Measurements from ENCODE around the gene SYNDIG1. TPM values are rescaled to one million over a fixed set of nuclear protein-coding genes. Genes with fewer than 3 reads are reported as not detected.

The SYNDIG1 gene
- total and polyA plus RNA-seq, 2 of the 4 experiments (the other 2 are of a cell fraction) = not detected

- dilution Hi-C loops (cut with HindIII; ENCODE audit: low sequenced_read_pairs, unreplicated experiment) (no loop called here), in situ Hi-C loops (cut with MboI; ENCODE audit: low sequenced_read_pairs) (no loop called here), intact Hi-C loops (cut with micrococcal nuclease) (no loop called here)
- Histone ChIP-seq H3K4me1 (ENCODE audit: control insufficient read depth, insufficient read depth, low read length) (no peaks in the 10 kb centered on the region), H2BK15ac (ENCODE audit: low read depth, low read length) (no peak overlapping the region), H3K9me3 (ENCODE audit: control insufficient read depth, insufficient read depth, low read length) (no peaks in the 10 kb centered on the region), H4K91ac (ENCODE audit: insufficient read depth, low read depth, low read length) (no peak overlapping the region), H3K27ac (ENCODE audit: insufficient read depth, low read length) (no peak overlapping the region), H3K23ac (ENCODE audit: low read depth, low read length) (no peak overlapping the region), H3K27me3 (ENCODE audit: control insufficient read depth, insufficient read depth, low read length) (no peaks in the 10 kb centered on the region; the same call in 1 of the 2 replicates), H4K5ac (ENCODE audit: low read depth, low read length) (no peak overlapping the region), H3K36me3 (ENCODE audit: control insufficient read depth, insufficient read depth, low read length) (no peaks in the 10 kb centered on the region), H3K4me2 (ENCODE audit: low read depth, low read length) (no peak overlapping the region), H4K20me1 (ENCODE audit: insufficient read depth, low read length) (no peaks in the 10 kb centered on the region), H4K8ac (ENCODE audit: low read depth in 2 of 2, low read length in 2 of 2) (no peak overlapping the region), H3K14ac (replicated peaks; ENCODE audit: low read depth, low read length) (no peak overlapping the region), H3K9me1 (ENCODE audit: insufficient read depth, low read length) (no peaks in the 10 kb centered on the region), H2AFZ (replicated peaks; ENCODE audit: low read length, poor library complexity) (no peak overlapping the region), H2BK120ac (ENCODE audit: low read depth, low read length) (no peak overlapping the region), H3K9ac (ENCODE audit: low read depth, low read length) (no peak overlapping the region), H3K56ac (ENCODE audit: extremely low read depth, insufficient read depth, low read length) (no peak overlapping the region), H2AK5ac (ENCODE audit: low read depth, low read length) (no peak overlapping the region), H3K79me1 (ENCODE audit: low read depth in 1 of 2, low read length in 2 of 2) (no peaks in the 10 kb centered on the region), H3K4ac (ENCODE audit: low read depth, low read length) (no peak overlapping the region), H3K4me3 (ENCODE audit: insufficient read depth, low read depth, low read length) (no peak overlapping the region), H2AK9ac (replicated peaks; ENCODE audit: low read depth, low read length, poor library complexity) (no peak overlapping the region), H2BK20ac (ENCODE audit: low read depth, low read length) (no peak overlapping the region), H3K18ac (ENCODE audit: low read depth, low read length) (no peak overlapping the region), H2BK5ac (ENCODE audit: low read depth, low read length, poor library complexity, severe bottlenecking) (no peak overlapping the region)
- BruUV-seq (replicated peaks) = no TSS peak
- no peak for DNase-seq
- TF ChIP-seq SMC3 (IDR thresholded peaks at IDR 0.05; ENCODE audit: low read depth, low read length) (no peak), CHD1 (IDR thresholded peaks at IDR 0.05; ENCODE audit: low read depth, low read length) (no peak), FOS (IDR thresholded peaks at IDR 0.05; ENCODE audit: low read depth, low read length) (no peak), NFE2L2 (IDR thresholded peaks at IDR 0.05; ENCODE audit: low read depth, low read length) (no peak), CEBPB (IDR thresholded peaks at IDR 0.05; ENCODE audit: low read depth, low read length) (no peak), MAZ (IDR thresholded peaks at IDR 0.05; ENCODE audit: borderline replicate concordance, low read depth, low read length) (no peak), MAFK (IDR thresholded peaks at IDR 0.05; ENCODE audit: low read depth, low read length) (no peak), RFX5 (IDR thresholded peaks at IDR 0.05; ENCODE audit: low read depth, low read length) (no peak), POLR2A (IDR thresholded peaks at IDR 0.05; ENCODE audit: low read depth, low read length) (no peak), USF2 (IDR thresholded peaks at IDR 0.05; ENCODE audit: low read depth, low read length) (no peak), MXI1 (IDR thresholded peaks at IDR 0.05; ENCODE audit: borderline replicate concordance, low read depth, low read length) (no peak)
- TF ChIP-seq, protein P1, sequence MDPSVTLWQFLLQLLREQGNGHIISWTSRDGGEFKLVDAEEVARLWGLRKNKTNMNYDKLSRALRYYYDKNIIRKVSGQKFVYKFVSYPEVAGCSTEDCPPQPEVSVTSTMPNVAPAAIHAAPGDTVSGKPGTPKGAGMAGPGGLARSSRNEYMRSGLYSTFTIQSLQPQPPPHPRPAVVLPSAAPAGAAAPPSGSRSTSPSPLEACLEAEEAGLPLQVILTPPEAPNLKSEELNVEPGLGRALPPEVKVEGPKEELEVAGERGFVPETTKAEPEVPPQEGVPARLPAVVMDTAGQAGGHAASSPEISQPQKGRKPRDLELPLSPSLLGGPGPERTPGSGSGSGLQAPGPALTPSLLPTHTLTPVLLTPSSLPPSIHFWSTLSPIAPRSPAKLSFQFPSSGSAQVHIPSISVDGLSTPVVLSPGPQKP (IDR thresholded peaks at IDR 0.05; ENCODE audit: borderline replicate concordance, low read depth, low read length) = no peak
- 83% methylated on average over 7 of the region's 14 CpGs; no CpG with 5 or more reads in 1 of the 2 experiments for WGBS, 2 experiments (ENCODE audit: extremely low coverage in 2 of 2, insufficient read length in 1 of 2)
- ATAC-seq (ENCODE audit: low read depth) = no peak
- POLR2A ChIA-PET (ENCODE audit: unreplicated experiment) = no interaction called here
- CTCF ChIA-PET = interaction anchor here (0.5 to 0.6 kb wide), 2 partner anchors 344 to 804 kb away, joined by 3 to 5 read pairs; no protein-coding TSS in a partner anchor
Observed at GRCh38 chr20:24535941-24536730, 66.7 kb downstream of the SYNDIG1 start.

Data from IMR-90 (cell line).